Esophagus (tissue), 2 donors: Measurements from ENCODE around the gene DPP8. TPM values are rescaled to one million over a fixed set of nuclear protein-coding genes. Genes with fewer than 3 reads are reported as not detected.

Experiments used
- H3K27ac ChIP-seq, 2 donors: one replicate each; pipeline ENCODE4 v1.5.1; 2013; ENCODE audit warnings: low read depth in 2 of 2, mild to moderate bottlenecking in 2 of 2, inconsistent platforms in 1 of 2, low read length in 1 of 2, moderate library complexity in 1 of 2
- H3K27me3 ChIP-seq, 2 donors: one replicate each; pipeline ENCODE4 v1.6.1; 2013; ENCODE audit warnings: low read length in 2 of 2, control low read depth in 1 of 2, mild to moderate bottlenecking in 1 of 2; ENCODE audit not compliant: insufficient read depth in 2 of 2, control insufficient read depth in 1 of 2
- H3K36me3 ChIP-seq, 2 donors: one replicate each; pipeline ENCODE4 v1.6.1; 2013; ENCODE audit warnings: low read length in 1 of 2; ENCODE audit not compliant: control insufficient read depth in 2 of 2, insufficient read depth in 2 of 2
- H3K4me1 ChIP-seq, 2 donors: one replicate each; pipeline ENCODE4 v1.6.1; 2013; ENCODE audit warnings: low read length in 1 of 2; ENCODE audit not compliant: control insufficient read depth in 2 of 2, insufficient read depth in 2 of 2
- H3K4me3 ChIP-seq, 2 donors: one replicate each; pipeline ENCODE4 v1.5.1; 2013; ENCODE audit warnings: low read length in 2 of 2, mild to moderate bottlenecking in 2 of 2, low read depth in 1 of 2, moderate library complexity in 1 of 2
- H3K9me3 ChIP-seq, 2 donors: one replicate each; pipeline ENCODE4 v1.6.1; 2013; ENCODE audit warnings: mild to moderate bottlenecking in 2 of 2, low read depth in 1 of 2, low read length in 1 of 2, moderate library complexity in 1 of 2; ENCODE audit not compliant: control insufficient read depth in 2 of 2, insufficient read depth in 1 of 2
- WGBS, 2 donors: extraction: QIAGEN DNeasy Blood & Tissue Kit; methylation state at CpG; one replicate each; pipeline ENCODE4 v1.1.7; 2013; 5-methylcytosine and 5-hydroxymethylcytosine counted together
- polyA plus RNA-seq, 2 donors: library from polyadenylated mRNA; stranded (reverse); fragments of 200-250 nt; gene quantifications; one replicate each; pipeline ENCODE4 v1.2.3, GENCODE V29; 2013
- donor health status: healthy with polysubstance abuse.
- donor health status: Bipolar disorder and iron deficiency.

The DPP8 gene
- polyA plus RNA-seq, 2 donors: 5.6 to 6.4 TPM

DNA sequence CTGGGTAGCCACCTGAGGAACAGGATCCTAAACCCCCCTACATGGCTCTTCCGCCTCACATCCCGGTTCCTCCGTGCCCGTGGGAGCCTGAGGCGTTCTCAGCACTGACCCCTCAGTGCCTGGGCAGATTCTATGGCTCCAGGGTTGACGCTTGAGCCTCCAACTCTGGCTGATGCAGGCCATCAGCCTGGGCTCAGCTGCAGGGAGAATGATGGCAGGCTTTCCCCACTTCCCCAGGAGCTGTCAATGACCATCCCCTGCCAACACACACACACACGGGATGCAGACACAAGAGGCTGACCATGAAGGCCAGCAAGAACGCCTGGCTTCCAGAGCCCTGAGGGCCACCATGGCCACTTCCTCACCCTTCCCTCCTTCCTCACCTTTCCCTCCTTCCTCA, 123.9 kb downstream of the DPP8 start:
- Histone ChIP-seq H3K4me3 (no peak overlapping the region), H3K36me3 (no peaks in the 10 kb centered on the region), H3K27me3 (peaks cover 5 to 14% of the 10 kb centered on the region in 2 donors), H3K27ac (no peak overlapping the region), H3K9me3 (no peaks in the 10 kb centered on the region), H3K4me1 (peaks cover 3 to 6% of the 10 kb centered on the region in 2 donors)
- WGBS, 2 donors: 83 to 88% methylated on average over 8 of the region's 8 CpGs

- Histone ChIP-seq H3K27ac (no peak overlapping the region), H3K4me1 (peaks cover 3 to 6% of the 10 kb centered on the region in 2 donors), H3K9me3 (no peaks in the 10 kb centered on the region), H3K36me3 (no peaks in the 10 kb centered on the region), H3K4me3 (no peak overlapping the region), H3K27me3 (peaks cover 5 to 14% of the 10 kb centered on the region in 2 donors)
- 84 to 88% methylated on average over 13 of the region's 13 CpGs for WGBS, 2 donors
Observed at GRCh38 chr15:65393091-65393490, 124.4 kb downstream of the DPP8 start.

Other genes with a start within 250 kb of the DPP8 start
- gene PARP16, start 230.8 kb downstream of the DPP8 start, polyA plus RNA-seq: 1 to 10 TPM; 4.5 to 5.6 TPM
- not detected for gene RNU5A-1, start 221.6 kb downstream of the DPP8 start, polyA plus RNA-seq
- gene RNU5B-1, start 213.0 kb downstream of the DPP8 start, polyA plus RNA-seq: not detected
- under 1 TPM in 1 of 2 donors, not detected in 1; under 0.01 TPM for gene IGDCC3, start 139.7 kb downstream of the DPP8 start, polyA plus RNA-seq
- under 1 TPM; 0.26 to 0.38 TPM for gene IGDCC4, start 94.7 kb downstream of the DPP8 start, polyA plus RNA-seq
- gene HACD3, start 12.8 kb upstream of the DPP8 start, polyA plus RNA-seq: 10 to 100 TPM in 1 of 2 donors, 1 to 10 TPM in 1; 5.6 to 16.0 TPM
- 10 to 100 TPM in 1 of 2 donors, 1 to 10 TPM in 1; 8.6 to 18.3 TPM for gene INTS14, start 93.4 kb upstream of the DPP8 start, polyA plus RNA-seq
- 1 to 10 TPM; 2.0 to 2.9 TPM for gene SLC24A1, start 104.2 kb upstream of the DPP8 start, polyA plus RNA-seq